Stimulated activated effector memory CD8-positive, alpha-beta T cell treated with anti-CD3 and anti-CD28 coated beads, Interleukin-12 subunit alpha, Interleukin-12 subunit beta, amount 100 ng/mL, for 72 hours (primary cell): ENCODE measurements around the gene MRPL28.
A peak's percentile ranks its signal among the peaks of the same experiment; 100 is the strongest.
"Not testable (repeated sequence)": the region's sequence is repeated elsewhere in the genome, so short reads cannot be mapped to it uniquely, and the experiment has no call there.

ENCODE experiments used
- ATAC-seq: fragments of 150-1000 bp; cut with Tn5 transposase; 2 replicates; pipeline ENCODE4 v1.10.0; 2021
- DNase-seq, 2 donors: peaks; one replicate each; pipeline ENCODE4 v3.0.0; 2021 to 2022; ENCODE audit warnings: low spot score in 2 of 2
- H3K27ac Mint-ChIP-seq: one replicate; pipeline ENCODE4 v1.8.0; 2022; ENCODE audit warnings: mild to moderate bottlenecking, mixed read lengths
- H3K36me3 Mint-ChIP-seq: one replicate; pipeline ENCODE4 v1.8.0; 2022; ENCODE audit warnings: mild to moderate bottlenecking, mixed read lengths
- H3K4me1 Mint-ChIP-seq: one replicate; pipeline ENCODE4 v1.8.0; 2022; ENCODE audit warnings: mixed read lengths
- H3K4me3 Mint-ChIP-seq: one replicate; pipeline ENCODE4 v1.8.0; 2022; ENCODE audit warnings: mild to moderate bottlenecking, mixed read lengths
- H3K9me3 Mint-ChIP-seq: one replicate; pipeline ENCODE4 v1.8.0; 2022; ENCODE audit warnings: mixed read lengths

The MRPL28 gene

DNA sequence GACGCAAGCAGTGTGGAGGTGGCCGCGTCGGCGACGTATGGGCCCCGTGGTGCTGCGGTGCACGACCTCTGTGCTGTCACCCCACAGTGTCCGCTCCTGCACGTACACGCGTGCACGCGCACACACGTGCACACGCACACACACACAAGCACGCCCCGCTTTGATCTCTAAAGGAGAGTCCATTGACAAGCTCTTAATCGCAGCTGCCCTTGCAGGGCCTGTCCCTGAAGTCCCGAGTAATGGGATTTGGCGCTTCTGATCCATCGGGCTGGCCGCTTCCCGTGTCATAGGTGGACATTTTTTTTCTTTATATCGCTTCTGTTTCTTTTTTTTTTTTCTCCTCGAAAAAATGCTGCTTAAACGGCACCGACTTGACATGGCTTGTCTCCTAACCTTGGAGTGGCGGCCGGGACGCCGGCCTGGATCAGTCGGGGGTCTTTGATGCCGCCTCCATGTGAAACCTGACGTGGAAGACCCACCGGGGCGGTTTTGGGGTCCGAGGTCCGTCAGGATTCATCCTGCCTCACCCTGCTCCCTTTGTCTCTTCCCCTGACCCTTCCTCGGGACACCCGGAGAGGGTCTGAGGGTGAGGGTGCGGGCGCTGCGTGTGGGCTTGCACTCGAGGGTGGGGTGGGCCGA lies 9.5 kb downstream of the MRPL28 start:
- H3K4me3 Mint-ChIP-seq, result no peak overlapping the region
- ATAC-seq (no peak), DNase-seq (no peak)
- no peak overlapping the region for H3K27ac Mint-ChIP-seq
- no peaks in the 10 kb centered on the region for H3K36me3 Mint-ChIP-seq
- H3K4me1 Mint-ChIP-seq, result peaks cover 9% of the 10 kb centered on the region
- no peaks in the 10 kb centered on the region for H3K9me3 Mint-ChIP-seq

- peaks cover 13% of the 10 kb centered on the region for H3K4me1 Mint-ChIP-seq
- no peaks in the 10 kb centered on the region for H3K9me3 Mint-ChIP-seq
- H3K36me3 Mint-ChIP-seq, result no peaks in the 10 kb centered on the region
- no peak overlapping the region for H3K4me3 Mint-ChIP-seq
- DNase-seq (no peak), ATAC-seq (no peak)
- no peak overlapping the region for H3K27ac Mint-ChIP-seq
Measured at GRCh38 chr16:359871-360697, 10.3 kb downstream of the MRPL28 start.

- Mint-ChIP-seq H3K9me3 (no peaks in the 10 kb centered on the region), H3K36me3 (no peaks in the 10 kb centered on the region), H3K4me1 (peaks cover 22% of the 10 kb centered on the region), H3K4me3 (no peak overlapping the region), H3K27ac (no peak overlapping the region)
- no peak for DNase-seq
- no peak for ATAC-seq
Measured at GRCh38 chr16:359067-359763, 11.1 kb downstream of the MRPL28 start.

DNA sequence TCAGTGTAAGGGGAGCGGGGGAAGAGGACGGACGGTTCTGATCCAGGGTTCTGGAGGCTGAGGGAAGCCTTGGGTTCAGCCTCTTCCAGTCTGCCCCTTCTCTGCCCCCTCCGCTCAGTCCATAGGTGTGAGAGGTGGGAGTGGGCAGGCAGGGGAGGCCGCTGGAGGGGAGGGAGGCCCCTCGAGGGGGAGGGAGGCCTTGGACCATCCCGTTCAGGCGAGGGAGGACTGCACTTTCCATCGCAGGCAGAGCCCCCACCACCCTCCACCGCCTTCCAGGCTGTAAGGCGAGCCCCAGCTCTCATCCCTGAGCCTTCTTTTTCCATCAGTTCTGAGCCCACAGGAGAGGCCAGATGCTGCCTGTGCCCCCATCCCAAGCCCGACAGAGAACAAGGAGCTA lies 13.6 kb downstream of the MRPL28 start:
- H3K4me3 Mint-ChIP-seq, result no peak overlapping the region
- H3K4me1 Mint-ChIP-seq, result peaks cover 22% of the 10 kb centered on the region
- ATAC-seq, result no peak
- no peaks in the 10 kb centered on the region for H3K9me3 Mint-ChIP-seq
- peak overlapping the region; percentile 34 for H3K27ac Mint-ChIP-seq
- H3K36me3 Mint-ChIP-seq, result no peaks in the 10 kb centered on the region
- DNase-seq, result no peak

DNA sequence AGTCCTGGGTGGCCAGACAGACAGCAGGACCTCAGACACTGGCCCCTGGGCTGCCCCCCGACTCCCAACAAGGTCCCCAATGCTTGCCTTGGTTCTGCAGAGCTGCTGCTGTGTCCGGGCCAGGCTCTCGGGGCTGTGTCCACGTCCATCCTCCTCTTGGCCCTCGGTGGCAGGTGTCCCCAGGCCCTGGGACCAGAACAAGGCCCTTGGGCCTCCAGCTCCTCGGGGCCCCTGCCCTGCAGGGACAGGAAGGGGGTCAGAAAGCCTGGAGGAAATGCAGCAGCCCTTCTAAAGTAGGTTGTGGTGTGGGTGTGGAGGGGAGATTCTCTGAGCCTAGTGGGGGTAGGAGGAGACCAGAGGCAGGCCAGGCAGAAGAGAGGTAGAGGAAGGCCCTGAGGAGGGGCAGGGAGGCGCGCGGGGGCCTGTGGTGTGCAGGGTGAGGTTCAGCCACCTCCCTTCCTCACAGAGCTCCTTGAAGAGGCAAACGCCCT lies 15.3 kb downstream of the MRPL28 start:
- peaks cover 16% of the 10 kb centered on the region for H3K36me3 Mint-ChIP-seq
- peak overlapping the region; percentile 61 for H3K4me3 Mint-ChIP-seq
- no peak for ATAC-seq
- H3K4me1 Mint-ChIP-seq, result peaks cover 29% of the 10 kb centered on the region
- DNase-seq, result peak in 1 of 2 donors; percentile 64
- peak overlapping the region; percentile 94 for H3K27ac Mint-ChIP-seq
- no peaks in the 10 kb centered on the region for H3K9me3 Mint-ChIP-seq

DNA sequence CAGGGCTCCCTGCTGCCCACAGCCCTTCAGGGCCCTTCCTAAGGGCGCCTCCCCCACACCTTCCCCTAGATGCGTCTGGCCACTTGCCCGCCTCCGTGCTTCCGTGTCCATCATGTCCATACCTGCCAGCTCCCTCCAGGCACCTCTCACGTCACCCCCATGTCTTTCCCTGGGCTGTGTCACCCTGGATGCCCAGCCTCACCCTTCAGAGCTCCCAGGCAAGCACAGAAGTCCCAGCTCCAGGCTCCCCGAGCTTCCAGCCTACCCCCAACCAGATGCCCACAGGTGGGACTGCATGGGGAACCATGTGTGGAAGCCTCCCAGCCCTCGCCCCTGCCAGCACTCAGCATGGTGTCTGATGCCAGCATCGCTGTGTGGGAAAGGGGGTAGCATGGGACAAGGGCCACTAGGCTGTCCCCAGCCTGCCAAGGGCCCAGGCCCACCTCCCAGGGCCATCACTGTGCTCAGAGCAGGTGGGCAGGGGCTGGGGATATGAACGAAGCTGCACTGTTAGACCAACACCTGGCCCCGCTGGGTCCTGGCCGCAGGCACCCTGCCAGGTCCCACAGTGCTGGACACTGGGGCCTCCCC lies 16.0 kb downstream of the MRPL28 start:
- Mint-ChIP-seq H3K9me3 (no peaks in the 10 kb centered on the region), H3K4me1 (peaks cover 35% of the 10 kb centered on the region), H3K4me3 (peak overlapping the region; percentile 61), H3K36me3 (peaks cover 23% of the 10 kb centered on the region), H3K27ac (peak overlapping the region; percentile 94)
- DNase-seq (no peak), ATAC-seq (no peak)

DNA sequence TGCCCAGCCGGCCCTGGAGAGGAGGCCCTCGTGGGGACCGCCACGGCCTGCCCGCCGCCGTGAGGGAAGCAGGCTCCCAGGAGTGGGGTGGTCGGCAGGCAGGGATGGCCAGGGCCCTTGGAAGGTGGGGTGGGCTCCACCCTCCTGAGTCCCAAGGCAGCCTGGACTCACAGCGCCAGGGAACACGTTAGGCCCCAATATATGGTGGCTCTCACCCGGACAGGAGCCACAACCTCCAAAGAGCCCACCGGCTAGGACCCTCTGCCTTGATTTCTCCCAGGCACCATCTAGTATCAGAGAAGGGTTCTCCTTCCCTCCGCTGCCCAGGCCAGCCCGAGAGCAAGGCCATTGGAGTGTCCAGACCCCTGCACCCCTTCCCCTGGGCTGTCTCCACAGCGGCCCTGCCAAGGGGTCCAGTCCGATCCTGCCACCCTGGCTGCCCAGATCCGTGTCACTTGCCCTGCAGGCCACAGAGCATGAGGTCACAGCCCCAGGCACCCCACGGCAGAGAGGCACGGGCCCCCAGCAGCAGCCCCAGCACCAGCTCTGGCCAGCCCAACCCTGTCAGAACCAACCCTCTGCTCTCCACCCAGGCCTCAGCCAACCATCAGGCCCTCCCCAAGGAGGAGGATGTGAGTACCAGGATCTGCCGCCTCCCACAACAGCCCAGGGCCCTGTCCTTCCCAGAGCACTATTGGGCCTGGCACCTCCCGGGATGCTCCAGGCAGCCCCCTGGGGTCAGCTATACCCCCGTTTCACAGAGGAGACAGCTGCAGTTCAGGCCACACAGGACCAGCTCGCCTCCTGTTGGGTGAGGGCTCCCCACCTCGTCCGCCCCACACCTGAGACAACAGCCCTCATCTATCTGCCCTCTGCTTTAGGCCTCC lies 16.7 kb downstream of the MRPL28 start:
- no peak for DNase-seq

GRCh38 chr16:352547-353403 lies 17.6 kb downstream of the MRPL28 start, which contains the start of gene AXIN1:
AXIN1 (minus strand) TSS chr16:352723; CDS start chr16:347025, 5,698 bp downstream.
- Mint-ChIP-seq H3K27ac (peak within 1 kb of the TSS; percentile 43), H3K4me1 (peaks cover 50% of the 10 kb centered on the region), H3K36me3 (peaks cover 25% of the 10 kb centered on the region), H3K9me3 (no peaks in the 10 kb centered on the region), H3K4me3 (peak within 1 kb of the TSS; percentile 64)
- peak; percentile 96 to 99 for DNase-seq
- ATAC-seq, result peak; percentile 73

More for the DNA sequence above, 16.7 kb downstream of the MRPL28 start:
- Mint-ChIP-seq H3K36me3 (peaks cover 25% of the 10 kb centered on the region), H3K4me1 (peaks cover 41% of the 10 kb centered on the region), H3K9me3 (no peaks in the 10 kb centered on the region), H3K27ac (peak overlapping the region; percentile 94), H3K4me3 (peak overlapping the region; percentile 61)
- ATAC-seq, result no peak

DNA sequence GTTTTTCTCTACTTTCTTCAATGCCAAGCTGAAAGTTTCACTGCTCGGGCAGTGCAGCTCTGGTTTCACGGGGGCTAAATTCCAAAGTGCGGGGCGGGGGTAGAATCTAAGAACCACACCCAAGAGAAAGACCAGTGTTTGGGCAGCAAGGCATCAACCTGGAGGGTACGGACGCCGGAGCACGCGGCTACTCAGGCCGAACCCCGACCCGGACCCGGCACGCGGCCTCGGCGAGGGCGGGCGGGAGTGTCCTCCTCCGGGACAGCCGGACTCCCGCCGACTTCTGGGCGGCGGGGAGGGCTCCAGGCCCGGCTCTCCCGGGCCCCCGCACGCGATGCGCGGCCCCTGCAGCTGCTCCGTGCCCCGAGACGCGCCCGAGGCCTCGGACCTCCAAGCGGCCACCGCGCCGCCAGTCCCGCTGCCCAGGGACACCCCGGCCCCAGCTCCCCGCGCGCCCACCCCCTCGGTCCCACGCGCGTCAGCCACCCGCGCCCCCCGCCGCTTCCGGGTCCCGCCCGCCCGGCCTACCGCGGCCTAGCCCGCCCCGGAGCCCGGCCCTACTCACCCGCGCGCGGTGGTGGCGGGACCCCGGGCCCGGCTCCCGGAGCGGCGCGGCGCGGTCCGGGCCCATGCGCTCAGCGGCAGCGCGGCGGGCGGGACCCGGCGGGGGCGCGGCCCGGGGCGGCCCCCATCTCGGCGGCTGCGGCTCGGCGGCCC lies 18.4 kb downstream of the MRPL28 start:
- H3K4me1 Mint-ChIP-seq, result peaks cover 58% of the 10 kb centered on the region
- peak; percentile 29 for ATAC-seq

GRCh38 chr16:350203-350602 lies 20.1 kb downstream of the MRPL28 start:
- H3K4me3 Mint-ChIP-seq, result no peak overlapping the region

More for the DNA sequence above, 18.4 kb downstream of the MRPL28 start:
- Mint-ChIP-seq H3K27ac (peak overlapping the region; percentile 43), H3K9me3 (no peaks in the 10 kb centered on the region), H3K4me3 (peak overlapping the region; percentile 64), H3K36me3 (peaks cover 29% of the 10 kb centered on the region)
- DNase-seq, result no peak

DNA sequence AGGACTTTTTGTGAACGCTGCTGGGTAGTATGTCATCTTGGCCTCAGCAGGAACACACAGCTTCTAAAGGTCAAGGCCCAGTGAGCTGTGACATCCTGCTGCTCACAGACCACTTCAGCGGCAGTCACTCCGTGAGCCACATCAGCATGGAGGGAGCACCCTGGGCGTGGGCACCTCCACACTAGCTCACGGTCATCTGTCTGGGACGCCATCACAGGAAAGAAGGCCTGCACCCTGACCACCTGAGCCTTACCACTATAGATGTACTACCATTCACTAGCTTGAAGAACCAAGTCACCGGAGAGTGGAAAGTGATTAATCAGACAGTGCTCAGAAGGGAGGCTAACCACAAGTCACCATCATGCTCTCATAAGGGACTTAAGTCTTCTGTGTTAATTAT lies 21.1 kb downstream of the MRPL28 start:
- Mint-ChIP-seq H3K9me3 (no peaks in the 10 kb centered on the region), H3K4me1 (peaks cover 69% of the 10 kb centered on the region)
- peak; percentile 60 for ATAC-seq

More at GRCh38 chr16:350203-350602, 20.1 kb downstream of the MRPL28 start:
- H3K27ac Mint-ChIP-seq, result no peak overlapping the region
- DNase-seq (no peak), ATAC-seq (no peak)
- H3K9me3 Mint-ChIP-seq, result no peaks in the 10 kb centered on the region
- H3K36me3 Mint-ChIP-seq, result peaks cover 45% of the 10 kb centered on the region
- peaks cover 73% of the 10 kb centered on the region for H3K4me1 Mint-ChIP-seq

DNA sequence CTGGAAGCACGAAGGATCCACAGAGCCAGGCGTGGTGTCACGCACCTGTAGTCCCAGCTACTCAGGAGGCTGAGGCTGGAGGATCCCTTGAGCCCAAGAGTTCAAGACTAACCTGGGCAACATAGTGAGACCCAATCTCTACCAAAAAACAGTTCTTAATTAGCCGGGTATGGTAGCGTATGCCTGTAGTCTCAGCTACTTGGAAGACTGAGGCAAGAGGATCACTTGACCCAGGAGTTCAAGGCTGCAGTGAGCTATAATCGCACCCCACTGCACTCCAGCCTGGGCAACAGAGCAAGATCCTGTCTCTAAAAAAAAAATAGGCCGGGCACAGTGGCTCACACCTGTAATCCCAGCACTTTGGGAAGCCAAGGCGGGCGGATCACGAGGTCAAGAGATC lies 21.8 kb downstream of the MRPL28 start:
- not testable (repeated sequence) for DNase-seq, H3K9me3 Mint-ChIP-seq, ATAC-seq, H3K27ac Mint-ChIP-seq
- peaks cover 66% of the 10 kb centered on the region for H3K4me1 Mint-ChIP-seq
- peaks cover 63% of the 10 kb centered on the region for H3K36me3 Mint-ChIP-seq
- peak overlapping the region; percentile 20 for H3K4me3 Mint-ChIP-seq

More for the DNA sequence above, 21.1 kb downstream of the MRPL28 start:
- H3K27ac Mint-ChIP-seq, result no peak overlapping the region
- peaks cover 55% of the 10 kb centered on the region for H3K36me3 Mint-ChIP-seq
- H3K4me3 Mint-ChIP-seq, result peak overlapping the region; percentile 20
- no peak for DNase-seq

DNA sequence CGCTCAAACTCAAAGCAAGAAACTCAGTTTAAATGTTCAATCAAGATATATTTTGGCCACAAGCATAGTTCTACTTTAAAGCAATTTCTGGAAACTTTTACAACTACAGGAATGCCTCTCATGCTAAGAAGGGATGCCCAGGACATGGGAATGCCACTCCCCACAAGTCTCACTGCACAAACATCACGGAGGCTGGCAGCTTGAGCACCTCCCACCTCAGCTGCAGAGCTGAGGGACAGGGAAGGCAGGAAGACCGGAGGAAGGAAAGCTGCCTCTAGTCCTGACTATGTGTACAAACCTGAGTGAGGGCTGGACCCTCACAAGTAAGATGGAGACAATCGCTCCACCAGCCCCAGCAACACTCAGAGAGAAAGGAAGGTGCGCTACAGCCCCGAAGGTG lies 23.1 kb downstream of the MRPL28 start:
- H3K4me3 Mint-ChIP-seq, result no peak overlapping the region
- H3K4me1 Mint-ChIP-seq, result peaks cover 78% of the 10 kb centered on the region
- DNase-seq (no peak), ATAC-seq (no peak)
- no peaks in the 10 kb centered on the region for H3K9me3 Mint-ChIP-seq
- H3K27ac Mint-ChIP-seq, result no peak overlapping the region
- peaks cover 73% of the 10 kb centered on the region for H3K36me3 Mint-ChIP-seq
